NCI-H2196 treated with DMSO at 0.1 percent for 48 hours (cell line): ENCODE results near the gene CLASP1.
"Not testable (repeated sequence)": the region's sequence is repeated elsewhere in the genome, so short reads cannot be mapped to it uniquely, and the experiment has no call there.

Experiments
- DNase-seq: peaks from one replicate; lab custom pipeline; 2025; ENCODE audit not compliant: unreplicated experiment; lab: John Stamatoyannopoulos, UW

The CLASP1 gene

DNA sequence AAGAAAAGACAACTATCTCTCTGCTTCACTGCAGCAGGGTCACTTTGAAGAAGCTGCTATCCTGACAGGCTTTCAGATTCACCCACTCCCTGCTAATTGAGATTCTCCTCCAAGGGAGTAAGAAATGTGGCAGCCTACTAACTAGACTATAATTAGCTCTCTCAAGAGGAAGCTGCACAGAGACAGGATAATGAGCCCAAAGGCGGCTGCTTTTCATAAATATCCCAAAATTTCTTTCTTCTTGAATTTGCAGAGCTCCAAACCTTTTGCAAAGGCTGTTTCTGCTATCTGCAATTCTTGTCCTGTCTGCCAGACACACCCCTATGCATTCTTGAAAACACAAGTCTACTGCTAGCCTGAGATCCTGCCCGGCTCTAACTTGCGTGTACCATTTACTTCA is 172.6 kb downstream of the CLASP1 start:
- no peak for DNase-seq

DNA sequence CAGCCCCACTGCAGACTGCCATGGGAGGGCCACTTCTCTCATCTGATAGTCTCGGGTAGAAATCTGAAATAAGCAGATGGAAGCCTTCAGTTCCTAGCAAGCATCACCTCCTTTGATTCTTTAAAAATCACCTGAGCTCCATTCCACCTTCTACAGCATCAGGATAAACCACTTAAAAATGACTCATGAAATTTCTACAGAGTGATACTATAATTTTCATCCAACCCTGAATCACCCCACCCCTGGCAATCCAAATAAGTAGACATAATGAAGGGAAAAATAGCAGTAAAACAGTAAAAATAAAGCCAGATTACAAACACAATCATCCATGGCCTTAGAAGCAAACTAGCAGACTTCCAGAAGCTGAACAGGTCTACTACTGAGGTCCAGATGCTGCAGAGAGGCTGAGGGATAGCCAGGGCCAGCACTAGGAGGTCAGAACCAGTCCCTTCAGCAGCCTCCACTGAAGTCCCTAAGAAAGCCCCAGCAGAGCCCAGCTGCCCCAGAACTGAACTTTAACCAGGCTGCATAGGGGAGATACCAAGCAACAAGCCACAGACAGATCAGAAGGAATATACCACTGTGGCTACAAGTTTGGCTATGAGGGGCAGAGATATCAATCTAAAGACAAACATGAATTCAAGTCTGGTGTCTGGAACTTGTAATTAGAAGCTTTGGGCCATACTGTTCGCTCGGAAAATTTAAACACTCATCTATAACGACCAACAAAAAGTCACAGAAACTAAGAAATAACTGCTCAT is 173.3 kb downstream of the CLASP1 start:
- no peak for DNase-seq

DNA sequence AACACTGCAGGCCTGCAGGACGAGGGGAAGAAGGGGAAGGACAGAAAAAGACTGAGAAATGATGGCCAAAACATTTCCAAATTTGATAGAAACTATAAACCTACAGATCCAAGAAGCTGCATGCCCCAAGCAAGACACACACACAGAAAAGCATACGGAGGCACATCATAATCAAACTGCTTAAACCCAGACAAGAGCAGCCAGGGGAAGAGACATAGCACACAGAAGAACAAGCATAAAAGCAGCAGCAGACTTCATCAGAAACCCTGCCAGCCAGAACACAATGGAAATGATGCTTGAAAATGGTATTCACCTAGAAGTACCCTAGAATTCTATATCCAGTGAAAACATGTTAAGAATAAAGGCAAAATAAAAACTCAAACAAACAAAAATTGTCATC is 175.8 kb downstream of the CLASP1 start:
- no peak for DNase-seq

DNA sequence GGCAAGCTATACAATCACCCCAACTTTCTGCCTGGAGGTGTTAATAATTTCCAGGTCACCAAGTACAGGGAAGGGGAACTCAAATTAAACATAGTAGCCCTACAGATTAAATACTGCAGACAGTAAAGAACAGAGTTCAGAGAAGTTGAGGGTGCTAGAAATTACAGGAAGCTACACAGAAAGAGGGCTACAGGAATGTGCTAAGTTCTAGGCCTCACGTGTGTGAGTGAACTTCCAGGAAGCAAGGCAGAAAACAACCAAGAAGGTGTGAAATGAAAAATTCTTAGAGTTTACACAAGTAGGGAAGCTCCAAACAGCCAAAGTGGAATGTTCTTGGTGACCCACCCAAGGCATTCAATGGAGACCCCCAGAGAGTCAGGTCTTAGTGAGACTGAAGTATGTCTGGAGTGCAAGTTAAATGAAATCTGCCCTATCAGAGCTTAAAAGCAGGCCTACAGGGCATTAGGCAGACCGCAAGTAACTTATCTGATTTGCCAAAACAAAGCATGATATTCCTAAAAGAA is 176.7 kb downstream of the CLASP1 start:
- DNase-seq: no peak

DNA sequence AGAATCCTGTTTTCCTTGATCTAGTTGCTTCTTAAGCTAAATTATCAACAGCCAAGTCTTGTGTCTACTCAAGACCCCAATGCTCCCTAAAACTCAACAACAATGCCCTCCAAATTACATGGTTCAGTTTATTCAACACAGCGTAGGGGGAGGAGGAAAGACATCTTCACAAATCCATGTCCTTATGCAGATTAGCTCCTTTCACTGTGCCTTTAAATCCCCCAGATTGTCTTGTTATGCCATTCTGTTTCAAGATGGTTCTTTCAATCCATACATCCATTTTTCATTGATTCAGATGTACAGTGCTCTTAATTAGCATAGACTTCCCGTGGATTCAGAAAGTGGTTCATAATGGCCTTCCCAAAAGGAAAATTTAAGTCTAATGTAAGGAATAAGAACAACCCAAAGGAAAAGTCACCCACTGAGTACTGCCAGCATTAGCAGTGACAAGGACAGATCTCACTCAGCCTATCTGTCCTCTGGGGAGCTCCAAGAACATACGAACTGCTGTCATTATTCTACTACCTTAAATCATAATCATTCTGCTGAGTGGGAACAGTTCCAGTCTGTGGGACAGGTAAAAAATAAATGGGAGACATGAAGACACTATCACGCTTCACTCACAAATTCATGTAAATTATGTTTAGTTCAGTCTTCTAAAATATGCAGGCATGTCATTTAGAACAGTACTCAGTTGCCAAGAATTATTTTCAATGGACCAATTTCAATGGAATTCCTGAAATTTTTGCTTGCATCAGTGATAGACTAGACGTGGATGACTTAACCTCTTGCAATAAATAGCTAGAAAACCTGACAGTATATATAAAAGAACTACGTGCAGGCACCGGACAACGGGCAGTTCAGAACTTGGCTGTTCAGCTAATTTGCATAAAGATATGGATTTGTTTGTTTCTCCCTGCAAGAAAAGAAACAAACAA is 177.5 kb downstream of the CLASP1 start:
- no peak for DNase-seq

DNA sequence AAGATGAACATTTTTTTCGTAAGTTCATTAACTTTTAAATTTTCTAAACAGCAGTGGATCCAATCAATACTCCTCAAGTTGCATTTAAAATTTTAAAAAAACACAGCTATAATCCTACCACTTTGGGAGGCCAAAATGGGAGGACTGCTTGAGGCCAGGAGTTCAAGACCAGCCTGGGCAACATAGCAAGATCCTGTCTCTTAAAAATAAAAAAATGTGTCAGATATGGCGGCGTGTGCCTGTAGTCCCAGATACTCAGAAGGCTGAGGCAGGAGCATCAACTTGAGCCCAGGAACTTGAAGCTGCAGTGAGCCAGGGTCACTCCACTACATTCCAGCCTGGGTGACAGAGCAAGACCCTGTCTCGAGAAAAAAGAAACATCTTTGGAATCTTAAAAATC is 178.3 kb downstream of the CLASP1 start:
- no peak for DNase-seq

DNA sequence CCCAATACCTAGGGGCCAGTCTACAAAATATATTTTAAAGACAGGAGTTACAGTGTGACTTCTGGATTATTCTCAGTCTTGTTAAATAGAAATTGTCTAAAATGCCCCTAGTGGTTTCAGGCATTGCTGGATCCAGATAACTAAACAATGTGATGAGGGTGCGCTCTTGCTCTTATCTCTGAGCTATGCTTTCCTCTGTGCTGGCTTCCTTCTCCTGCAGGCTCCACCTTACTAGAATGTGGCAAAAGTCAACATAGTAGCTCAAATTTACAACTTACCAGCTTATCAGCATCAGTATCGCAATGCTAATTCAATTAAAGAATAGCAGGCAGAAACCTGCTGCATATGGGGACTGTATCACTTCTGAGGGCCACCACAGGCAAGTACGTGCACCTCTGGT is 179.9 kb downstream of the CLASP1 start:
- no peak for DNase-seq

DNA sequence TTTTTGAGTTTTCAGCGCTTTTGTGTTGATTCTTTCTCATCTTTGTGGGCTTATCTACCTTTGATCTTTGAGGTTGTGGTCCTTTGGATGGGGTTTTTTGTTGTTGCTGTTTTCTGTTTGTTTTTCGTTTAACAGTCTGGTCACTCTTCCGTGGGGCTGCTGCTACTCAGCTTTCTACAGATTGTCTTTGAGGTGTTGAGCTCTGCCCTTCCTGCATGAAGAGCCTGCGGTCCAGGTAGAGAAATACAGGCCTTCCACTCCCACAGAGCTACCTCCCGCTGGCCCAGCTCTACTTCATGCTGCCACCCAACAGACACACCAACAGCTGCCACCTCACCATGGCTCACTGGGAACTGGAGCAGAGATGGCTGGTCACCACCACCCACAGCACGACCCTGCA is 180.3 kb downstream of the CLASP1 start:
- no peak for DNase-seq

DNA sequence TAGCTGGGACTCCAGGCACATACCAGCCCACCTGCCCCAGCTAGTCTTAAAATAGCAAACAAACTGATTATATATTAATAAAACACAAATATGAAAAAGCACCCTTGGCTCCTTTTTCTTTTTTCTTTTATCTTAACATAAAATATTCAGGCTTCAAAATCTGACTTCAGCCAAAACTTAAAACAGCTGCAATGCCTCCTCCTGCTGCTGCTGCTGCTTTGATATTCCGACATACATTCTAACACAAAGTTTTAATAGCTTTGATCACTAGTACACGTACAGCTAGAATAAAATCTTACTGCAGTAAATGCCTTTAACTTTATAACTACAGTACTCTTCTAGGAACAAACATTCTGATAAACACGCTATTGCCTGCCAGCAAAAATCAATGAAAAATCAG is 190.0 kb downstream of the CLASP1 start:
- DNase-seq: no peak

DNA sequence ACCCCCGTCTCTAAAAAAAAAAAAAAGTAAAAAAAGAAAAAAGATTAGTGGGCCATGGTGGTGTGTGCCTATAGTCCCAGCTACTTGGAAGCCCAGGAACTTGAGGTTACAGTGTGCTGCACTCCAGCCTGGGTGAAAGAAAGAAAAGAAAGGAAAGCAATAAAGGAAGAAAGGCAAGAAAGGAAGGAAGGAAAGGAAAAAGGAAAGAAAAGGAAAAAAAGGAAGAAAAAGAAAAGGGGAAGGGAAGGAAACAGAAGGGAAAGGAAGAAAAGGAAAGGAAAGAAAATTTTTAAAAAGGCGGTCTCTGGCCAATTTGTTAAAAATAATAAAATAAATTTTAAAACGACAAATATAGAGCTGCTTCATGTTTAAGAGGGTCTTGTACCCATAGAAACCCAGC is 192.9 kb downstream of the CLASP1 start:
- DNase-seq: no peak

DNA sequence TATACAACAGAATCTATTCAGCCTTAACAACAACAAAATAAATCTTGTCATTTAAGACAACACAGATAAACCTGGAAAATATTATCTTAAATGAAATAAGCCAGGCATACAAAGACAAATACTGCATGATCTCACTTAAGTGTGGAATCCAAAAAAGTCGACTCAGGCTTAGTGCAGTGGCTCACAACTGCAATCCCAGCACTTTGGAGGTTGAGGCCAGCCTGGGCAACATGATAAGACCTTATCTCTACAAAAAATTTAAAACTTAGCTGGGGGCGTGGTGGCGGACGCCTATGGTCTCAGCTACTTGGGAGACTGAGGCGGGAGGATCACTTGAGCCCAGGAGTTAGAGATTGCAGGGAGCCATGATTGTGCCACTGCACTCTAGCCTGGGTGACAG is 193.8 kb downstream of the CLASP1 start:
- no peak for DNase-seq

DNA sequence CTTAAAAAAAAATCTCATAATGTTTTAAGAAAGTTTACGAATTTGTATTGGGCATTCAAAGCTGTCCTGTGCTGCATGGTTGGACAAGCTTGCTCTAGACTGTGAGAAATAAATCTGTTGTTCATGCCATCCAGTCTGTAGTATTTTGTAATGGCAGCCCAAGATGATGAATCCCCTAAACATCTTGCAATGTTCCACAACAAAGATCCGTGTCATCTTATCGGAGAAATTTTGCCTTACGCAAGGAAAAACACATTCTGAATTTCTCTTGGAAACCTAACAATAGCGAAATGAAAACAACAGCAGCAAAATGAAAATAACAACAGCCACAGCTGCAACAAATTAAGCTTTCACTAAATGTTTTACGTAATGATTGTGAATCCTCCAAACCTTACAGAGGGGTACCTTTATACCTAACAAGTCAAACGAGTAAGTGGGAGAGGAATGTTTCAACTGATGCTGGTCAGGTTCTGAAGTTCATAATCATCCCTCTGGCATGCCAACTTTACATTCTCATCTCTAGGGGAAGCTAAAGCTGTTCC is 194.6 kb downstream of the CLASP1 start:
- no peak for DNase-seq

DNA sequence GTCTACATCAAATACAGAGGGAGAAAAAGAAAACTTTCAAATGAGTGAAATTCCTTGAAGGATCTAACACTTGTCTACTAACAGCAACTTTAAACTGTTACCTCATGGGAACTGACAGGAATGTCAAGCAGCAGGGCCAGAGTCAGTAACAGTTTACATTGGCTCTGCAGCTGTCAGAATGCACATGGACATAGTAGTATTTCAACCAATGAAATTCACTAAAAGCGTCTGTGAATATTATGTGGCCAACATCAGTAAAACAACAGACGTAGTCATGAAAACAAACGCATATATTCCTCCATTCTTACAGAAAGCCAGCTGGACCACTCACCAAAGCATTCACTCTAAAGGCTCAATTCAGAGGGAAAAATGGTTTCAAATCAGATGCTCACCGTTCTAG is 197.9 kb downstream of the CLASP1 start:
- DNase-seq: no peak

DNA sequence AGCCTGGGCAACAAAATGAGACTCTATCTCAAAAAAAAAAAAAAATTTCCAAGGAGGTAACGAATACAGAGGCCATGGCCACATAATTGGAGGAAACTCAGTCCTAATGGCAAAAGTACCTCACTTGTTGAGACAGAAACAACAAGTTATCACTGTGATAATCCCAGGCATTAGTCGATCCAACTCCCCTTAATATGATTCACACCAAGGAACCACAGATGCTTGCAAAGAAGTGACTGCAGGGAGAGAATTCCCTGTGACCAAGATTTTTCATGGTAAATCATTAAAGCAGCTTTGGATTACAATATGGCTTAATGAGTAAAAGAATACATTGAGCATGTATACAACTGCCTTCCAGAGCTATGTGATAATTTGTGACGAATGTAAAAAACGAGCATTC is 199.0 kb downstream of the CLASP1 start:
- no peak for DNase-seq

DNA sequence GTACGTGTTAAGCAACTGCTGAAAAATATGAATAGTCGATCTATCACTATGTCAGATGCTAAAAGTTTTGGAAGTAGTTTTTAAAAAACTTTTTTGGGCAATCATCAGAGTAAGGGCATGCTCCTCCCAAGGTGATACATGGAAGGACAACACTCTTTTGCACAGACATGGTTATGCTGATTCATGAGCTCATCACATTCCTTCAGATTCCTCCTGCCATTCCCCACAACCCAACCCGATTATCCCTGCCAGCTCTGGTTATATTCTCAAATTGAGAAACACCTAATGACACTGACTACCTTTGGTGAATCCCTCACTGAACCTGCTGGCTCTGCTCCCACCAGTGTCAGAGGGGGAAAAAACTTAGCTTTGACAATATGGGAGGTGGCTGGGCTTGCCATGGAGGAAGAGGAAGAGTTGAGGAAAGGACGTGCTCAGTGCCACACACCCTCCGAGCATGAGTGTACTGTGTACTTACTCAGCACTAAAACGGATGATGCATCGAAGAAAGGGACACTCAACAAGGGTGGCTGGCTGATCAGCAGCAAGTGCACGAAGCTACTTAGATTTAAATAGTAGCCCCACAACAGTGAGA is 202.5 kb downstream of the CLASP1 start:
- no peak for DNase-seq

DNA sequence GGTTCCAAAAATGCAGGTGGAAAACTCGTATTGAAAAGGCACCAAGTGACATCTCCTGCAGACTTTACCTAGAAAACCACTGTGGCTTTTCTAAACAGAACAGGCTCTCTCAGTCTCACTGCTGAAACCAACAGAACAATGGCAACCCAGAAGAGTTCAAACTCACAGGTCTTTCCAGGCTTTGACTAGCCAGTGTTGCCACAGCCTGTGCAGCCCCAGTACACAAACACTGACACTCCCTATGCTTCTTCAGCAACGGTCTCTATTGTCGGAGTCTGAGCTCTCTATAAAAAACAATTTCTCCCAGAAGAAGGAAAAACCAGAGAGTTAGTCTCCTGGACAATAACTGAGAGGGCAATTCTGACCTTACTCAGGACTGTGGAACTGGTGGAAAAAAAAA is 206.4 kb downstream of the CLASP1 start:
- no peak for DNase-seq

DNA sequence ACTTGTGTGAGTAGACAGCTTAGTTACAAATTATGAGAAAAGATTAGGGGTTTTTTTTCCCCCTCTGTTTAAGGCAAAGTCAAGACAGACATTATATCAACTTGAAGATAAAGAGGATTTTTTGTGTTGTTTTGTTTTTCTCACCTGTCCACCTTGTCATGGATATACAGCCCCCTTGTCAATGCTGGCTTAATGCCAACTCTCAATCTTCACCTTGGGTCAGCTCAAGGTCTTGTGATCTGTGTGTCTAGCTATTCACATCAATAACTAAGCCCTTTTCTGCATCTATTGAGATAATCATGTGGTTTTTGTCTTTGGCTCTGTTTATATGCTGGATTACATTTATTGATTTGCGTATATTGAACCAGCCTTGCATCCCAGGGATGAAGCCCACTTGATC is 211.0 kb downstream of the CLASP1 start:
- not testable (repeated sequence) for DNase-seq

DNA sequence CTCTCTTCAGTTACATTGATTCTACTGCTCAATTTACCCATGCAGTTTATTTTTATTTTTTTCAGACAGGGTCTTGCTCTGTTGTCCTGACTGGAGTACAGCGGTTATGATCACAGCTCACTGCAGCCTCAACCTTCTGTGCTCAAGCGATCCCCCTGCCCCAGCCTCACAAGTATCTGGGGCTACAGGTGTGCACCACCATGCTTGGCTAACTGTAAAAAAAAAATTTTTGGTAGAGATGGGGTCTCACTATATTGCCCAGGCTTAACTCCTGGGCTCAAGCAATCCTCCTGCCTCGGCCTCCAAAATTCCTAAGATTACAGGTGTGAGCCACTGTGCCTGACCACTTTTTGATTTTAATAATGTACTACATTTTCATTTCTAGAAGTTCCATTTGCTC is 212.3 kb downstream of the CLASP1 start:
- no peak for DNase-seq

DNA sequence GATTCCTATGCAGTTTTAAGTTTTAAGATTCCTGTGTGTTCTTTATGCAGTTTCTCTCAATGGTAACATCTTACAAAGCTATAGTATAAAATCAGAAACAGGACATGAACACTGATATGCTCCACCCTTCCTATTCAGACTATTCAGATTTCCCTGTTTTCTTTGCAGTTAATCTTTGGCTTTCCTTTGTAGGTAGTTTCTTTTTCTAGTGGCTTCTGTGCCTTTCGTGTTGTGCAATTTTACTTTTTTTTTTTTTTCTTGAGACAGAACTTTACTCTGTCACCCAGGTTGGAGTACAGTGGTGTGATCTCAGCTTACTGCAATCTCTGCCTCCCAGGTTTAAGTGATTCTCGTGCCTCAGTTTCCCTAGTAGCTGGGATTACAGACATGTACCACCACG is 213.5 kb downstream of the CLASP1 start:
- DNase-seq: no peak

DNA sequence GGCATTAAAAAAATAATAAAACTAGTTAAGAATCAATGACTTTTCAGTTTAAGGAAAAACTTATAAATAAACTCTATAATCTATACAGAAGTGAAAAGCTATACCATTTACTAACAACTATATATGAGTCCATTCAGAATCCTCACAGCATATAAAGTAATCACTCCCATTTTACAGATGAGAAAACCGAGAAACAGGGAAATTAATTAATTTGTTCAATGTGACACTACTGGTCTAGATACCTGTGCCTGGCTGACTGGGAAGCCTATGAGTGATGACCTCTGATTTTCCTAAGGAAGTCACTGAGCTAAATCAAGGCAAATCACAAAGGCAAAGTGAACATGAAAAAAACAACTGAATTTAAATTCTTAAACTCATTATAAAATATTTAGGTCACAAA is 218.0 kb downstream of the CLASP1 start:
- no peak for DNase-seq

DNA sequence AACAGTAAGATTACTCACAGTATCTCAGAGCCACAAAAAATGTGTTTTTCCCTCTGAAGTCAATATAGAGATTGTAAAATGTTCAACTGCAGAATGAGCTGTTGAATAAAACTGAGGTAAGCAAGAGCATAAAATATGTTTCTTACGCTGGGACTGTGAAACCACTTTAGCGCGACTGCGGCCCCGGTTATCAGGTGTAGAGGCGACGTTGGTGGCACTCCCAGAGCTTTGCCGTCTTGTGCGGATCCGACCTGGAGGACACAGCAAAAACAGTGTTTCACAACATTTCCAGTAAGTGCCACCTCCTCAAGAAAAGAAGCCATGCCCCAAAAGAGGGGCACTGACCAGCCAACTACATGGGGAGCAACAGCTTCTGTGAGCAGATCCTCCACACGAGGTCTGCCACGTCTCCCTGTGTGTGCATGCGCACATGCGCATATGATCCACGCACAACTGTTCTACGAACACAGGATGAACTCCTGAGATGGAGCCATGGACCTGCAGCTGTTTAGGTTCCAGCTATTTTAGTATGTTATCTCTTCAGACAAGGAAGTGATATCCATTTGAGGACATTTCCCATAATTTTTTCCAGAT is 219.2 kb downstream of the CLASP1 start:
- DNase-seq: no peak
